HG03558 (cell line): ENCODE measurements around the gene AGBL2.
"Not testable (repeated sequence)": the region's sequence is repeated elsewhere in the genome, so short reads cannot be mapped to it uniquely, and the experiment has no call there.

Experiments
- ATAC-seq: cut with Tn5 transposase; IDR thresholded peaks from one replicate; pipeline ENCODE4 v1.9.1; 2021; ENCODE audit warnings: moderate number of reproducible peaks; ENCODE audit not compliant: unreplicated experiment; ENCODE audit errors: extremely low read depth

AGBL2 gene

GRCh38 chr11:47715082-47715669, at the start of gene AGBL2:
Gene AGBL2, minus strand, starts transcription at chr11:47715369. Its CDS starts 719 bp downstream, at chr11:47714650.
- peak; percentile 82 for ATAC-seq

- ATAC-seq: not testable (repeated sequence)
Measured at GRCh38 chr11:47759291-47759690, 44.1 kb upstream of the AGBL2 start.

GRCh38 chr11:47756208-47756607, 41.0 kb upstream of the AGBL2 start:
- no peak for ATAC-seq

- no peak for ATAC-seq
Measured at GRCh38 chr11:47750725-47751124, 35.6 kb upstream of the AGBL2 start.

- ATAC-seq: not testable (repeated sequence)
Measured at GRCh38 chr11:47742494-47742893, 27.3 kb upstream of the AGBL2 start.

GRCh38 chr11:47737817-47738216, 22.6 kb upstream of the AGBL2 start:
- ATAC-seq: not testable (repeated sequence)

- ATAC-seq: no peak
Measured at GRCh38 chr11:47732271-47732670, 17.1 kb upstream of the AGBL2 start.

- no peak for ATAC-seq
Measured at GRCh38 chr11:47731475-47731874, 16.3 kb upstream of the AGBL2 start.

- ATAC-seq: no peak
Measured at GRCh38 chr11:47726878-47727514, 11.8 kb upstream of the AGBL2 start.

GRCh38 chr11:47726118-47726442, 10.9 kb upstream of the AGBL2 start:
- ATAC-seq: no peak

GRCh38 chr11:47725442-47726117, 10.4 kb upstream of the AGBL2 start:
- ATAC-seq: no peak

GRCh38 chr11:47724041-47724729, 9.0 kb upstream of the AGBL2 start:
- ATAC-seq: no peak

- ATAC-seq: no peak
Measured at GRCh38 chr11:47723041-47723440, 7.9 kb upstream of the AGBL2 start.

- no peak for ATAC-seq
Measured at GRCh38 chr11:47720651-47721050, 5.5 kb upstream of the AGBL2 start.

- ATAC-seq: no peak
Measured at GRCh38 chr11:47716692-47717091, 1.5 kb upstream of the AGBL2 start.

- ATAC-seq: no peak
Measured at GRCh38 chr11:47714554-47715081, 551 bp downstream of the AGBL2 start.

GRCh38 chr11:47711816-47712215, 3.4 kb downstream of the AGBL2 start:
- ATAC-seq: no peak

- ATAC-seq: no peak
Measured at GRCh38 chr11:47711225-47711624, 3.9 kb downstream of the AGBL2 start.

- ATAC-seq: not testable (repeated sequence)
Measured at GRCh38 chr11:47707275-47707786, 7.8 kb downstream of the AGBL2 start.

- no peak for ATAC-seq
Measured at GRCh38 chr11:47705721-47706120, 9.4 kb downstream of the AGBL2 start.

GRCh38 chr11:47691979-47692378, 23.2 kb downstream of the AGBL2 start:
- no peak for ATAC-seq
